Measurements from ENCODE around the gene PSMD2.

The PSMD2 gene

GRCh38 chr3:184341925-184342324 lies 42.9 kb downstream of the PSMD2 start:
- DNase-seq, result no peak

- DNase-seq, result no peak
Measured at GRCh38 chr3:184343200-184343876, 44.3 kb downstream of the PSMD2 start.

DNA sequence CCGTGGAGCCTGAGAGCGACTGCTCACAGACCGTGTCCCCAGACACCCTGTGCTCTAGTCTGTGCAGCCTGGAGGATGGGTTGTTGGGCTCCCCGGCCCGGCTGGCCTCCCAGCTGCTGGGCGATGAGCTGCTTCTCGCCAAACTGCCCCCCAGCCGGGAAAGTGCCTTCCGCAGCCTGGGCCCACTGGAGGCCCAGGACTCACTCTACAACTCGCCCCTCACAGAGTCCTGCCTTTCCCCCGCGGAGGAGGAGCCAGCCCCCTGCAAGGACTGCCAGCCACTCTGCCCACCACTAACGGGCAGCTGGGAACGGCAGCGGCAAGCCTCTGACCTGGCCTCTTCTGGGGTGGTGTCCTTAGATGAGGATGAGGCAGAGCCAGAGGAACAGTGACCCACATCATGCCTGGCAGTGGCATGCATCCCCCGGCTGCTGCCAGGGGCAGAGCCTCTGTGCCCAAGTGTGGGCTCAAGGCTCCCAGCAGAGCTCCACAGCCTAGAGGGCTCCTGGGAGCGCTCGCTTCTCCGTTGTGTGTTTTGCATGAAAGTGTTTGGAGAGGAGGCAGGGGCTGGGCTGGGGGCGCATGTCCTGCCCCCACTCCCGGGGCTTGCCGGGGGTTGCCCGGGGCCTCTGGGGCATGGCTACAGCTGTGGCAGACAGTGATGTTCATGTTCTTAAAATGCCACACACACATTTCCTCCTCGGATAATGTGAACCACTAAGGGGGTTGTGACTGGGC lies 45.7 kb downstream of the PSMD2 start:
- DNase-seq, result no peak

- peak; percentile 80 for DNase-seq
Measured at GRCh38 chr3:184345317-184346144, 46.5 kb downstream of the PSMD2 start.

- DNase-seq, result no peak
Measured at GRCh38 chr3:184346480-184347190, 47.6 kb downstream of the PSMD2 start.

GRCh38 chr3:184347321-184348056 lies 48.4 kb downstream of the PSMD2 start:
- no peak for DNase-seq

DNA sequence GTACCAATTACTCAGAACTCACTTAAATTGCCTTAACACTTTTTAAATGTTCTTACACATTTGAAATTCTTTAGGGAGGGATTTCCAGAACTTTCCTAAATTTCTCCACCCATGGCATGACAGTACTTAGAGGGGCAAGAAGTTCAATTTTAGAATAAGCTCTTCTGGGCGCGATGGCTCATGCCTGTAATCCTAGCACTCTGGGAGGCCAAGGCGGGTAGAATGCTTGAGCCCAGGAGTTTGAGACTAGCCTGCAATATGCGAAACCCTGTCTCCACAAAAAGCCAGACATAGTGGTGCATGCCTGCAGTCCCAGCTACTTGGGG lies 49.0 kb downstream of the PSMD2 start:
- no peak for DNase-seq

DNA sequence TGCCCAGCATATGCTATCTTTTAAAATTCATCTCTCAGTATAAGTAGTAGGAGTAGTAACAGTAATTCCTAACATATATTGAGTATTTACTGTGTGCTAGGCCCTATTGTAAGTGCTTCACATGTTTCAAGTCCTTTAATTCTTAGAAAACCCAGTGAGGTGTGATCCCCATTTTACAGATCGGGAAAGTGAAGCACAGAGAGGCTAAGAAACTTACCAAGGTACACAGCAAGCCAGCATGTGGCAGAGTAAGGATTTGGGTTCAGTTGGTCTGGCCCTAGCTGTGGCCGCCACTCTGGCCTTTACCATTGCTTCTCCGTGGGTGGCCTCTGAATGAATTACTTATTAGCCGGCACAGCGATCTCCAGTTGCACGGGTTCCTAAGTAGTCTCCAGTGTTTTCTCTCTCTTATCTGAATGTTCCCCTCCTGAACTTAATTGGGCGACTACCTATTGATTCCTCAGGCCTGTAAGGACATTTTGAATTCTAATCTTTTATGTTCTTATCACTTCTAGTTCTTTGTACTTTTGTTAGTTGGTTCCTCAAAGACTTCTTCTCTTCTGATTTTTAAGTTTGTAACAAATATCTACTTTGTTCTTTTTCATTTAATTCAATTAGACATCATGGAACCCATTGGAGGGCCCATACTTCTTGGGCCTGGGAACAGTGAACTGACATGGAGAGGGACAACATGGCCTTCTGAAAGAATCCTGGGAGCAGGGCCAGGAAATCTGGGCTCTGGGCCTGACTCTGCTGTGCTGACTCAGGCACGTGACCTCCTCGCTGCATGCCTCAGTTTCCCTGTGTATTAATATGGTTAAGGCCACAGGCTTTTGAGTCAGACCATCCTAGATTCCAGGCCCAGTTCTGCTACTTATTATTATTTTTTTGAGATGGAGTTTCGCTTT lies 50.8 kb downstream of the PSMD2 start:
- no peak for DNase-seq

GRCh38 chr3:184350618-184351017 lies 51.6 kb downstream of the PSMD2 start:
- DNase-seq, result no peak

GRCh38 chr3:184351511-184352148 lies 52.6 kb downstream of the PSMD2 start:
- no peak for DNase-seq

GRCh38 chr3:184352149-184352785 lies 53.2 kb downstream of the PSMD2 start:
- DNase-seq, result no peak

DNA sequence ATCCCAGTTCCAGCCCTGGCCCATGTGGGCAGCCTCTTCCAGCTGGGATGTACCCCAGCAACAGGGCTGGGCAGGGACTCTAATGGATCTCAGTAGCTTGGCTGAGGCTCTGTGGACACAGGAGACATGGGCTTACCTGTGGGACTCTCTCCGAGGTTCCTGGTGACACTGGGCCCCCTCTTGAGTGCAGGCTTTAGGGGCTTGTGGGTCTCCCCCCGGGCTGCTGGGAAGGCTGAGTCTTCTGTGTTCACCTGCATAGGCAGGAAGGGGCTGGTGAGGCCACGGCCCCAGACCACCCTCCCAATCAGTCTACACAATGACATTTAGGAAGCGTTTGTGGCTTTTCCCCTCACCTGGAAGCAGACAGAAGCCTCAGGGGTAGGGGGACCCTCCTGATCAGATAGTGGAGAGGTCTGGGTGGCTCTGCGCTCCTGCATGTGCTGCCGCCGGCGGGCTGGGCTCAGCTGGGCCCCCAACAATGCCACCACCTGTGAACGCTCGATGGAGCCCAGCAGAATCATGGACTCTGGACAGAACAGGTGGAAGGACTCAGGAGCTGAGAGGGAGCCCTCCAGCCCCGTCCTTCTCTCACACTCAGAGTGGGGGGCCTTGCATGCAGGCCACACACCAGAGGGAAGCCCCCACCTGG lies 54.0 kb downstream of the PSMD2 start:
- DNase-seq, result no peak

DNA sequence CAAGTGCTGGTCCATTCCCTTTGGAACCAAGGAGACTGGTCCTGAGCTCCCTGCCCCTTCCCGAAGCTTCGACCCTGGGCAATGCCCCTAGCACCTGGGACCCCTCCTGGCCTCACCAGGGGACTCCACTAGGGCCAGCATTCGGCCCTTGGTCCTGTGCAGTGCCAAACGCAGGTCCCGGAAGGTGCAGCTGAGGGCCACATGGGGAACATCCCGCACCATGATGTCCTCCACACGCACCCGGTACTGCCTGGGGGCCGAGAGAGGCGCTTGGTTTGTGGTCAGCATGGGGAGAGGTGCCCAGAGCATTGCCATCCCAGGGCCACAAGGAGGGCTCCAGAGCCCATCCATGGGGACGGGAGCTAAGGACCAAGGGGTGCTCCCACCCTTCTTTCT lies 54.5 kb downstream of the PSMD2 start:
- no peak for DNase-seq

DNA sequence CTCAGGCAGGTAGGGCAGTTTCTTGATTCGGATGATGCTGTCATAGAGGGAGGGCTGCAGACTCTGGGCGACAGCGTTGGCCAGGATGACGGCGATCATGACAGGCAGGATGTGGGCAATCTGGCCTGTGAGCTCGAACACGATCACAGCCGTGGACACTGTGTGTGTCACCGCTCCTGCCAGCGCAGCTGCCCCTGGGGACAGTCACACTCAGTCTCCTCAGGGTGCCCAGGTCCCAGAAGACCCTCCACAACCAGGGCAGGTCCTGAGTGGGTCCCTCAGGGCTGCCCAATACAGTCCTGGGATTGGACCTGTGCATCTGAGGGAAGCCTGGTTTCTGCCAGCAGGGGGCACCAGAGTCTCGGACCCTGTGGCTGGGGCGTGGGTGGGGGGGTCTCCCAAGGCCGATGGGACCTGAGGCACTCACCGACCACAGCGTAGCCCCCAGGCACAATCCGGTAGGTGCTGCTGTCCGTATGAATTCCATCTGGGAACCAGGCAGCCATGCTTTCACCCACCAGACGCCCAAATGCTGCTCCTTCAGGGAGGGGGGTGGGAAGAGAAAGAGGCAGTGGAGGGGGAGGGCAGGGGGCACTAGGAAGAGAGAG lies 55.2 kb downstream of the PSMD2 start:
- DNase-seq, result peak; percentile 54

- DNase-seq, result no peak
Measured at GRCh38 chr3:184354754-184355153, 55.7 kb downstream of the PSMD2 start.

DNA sequence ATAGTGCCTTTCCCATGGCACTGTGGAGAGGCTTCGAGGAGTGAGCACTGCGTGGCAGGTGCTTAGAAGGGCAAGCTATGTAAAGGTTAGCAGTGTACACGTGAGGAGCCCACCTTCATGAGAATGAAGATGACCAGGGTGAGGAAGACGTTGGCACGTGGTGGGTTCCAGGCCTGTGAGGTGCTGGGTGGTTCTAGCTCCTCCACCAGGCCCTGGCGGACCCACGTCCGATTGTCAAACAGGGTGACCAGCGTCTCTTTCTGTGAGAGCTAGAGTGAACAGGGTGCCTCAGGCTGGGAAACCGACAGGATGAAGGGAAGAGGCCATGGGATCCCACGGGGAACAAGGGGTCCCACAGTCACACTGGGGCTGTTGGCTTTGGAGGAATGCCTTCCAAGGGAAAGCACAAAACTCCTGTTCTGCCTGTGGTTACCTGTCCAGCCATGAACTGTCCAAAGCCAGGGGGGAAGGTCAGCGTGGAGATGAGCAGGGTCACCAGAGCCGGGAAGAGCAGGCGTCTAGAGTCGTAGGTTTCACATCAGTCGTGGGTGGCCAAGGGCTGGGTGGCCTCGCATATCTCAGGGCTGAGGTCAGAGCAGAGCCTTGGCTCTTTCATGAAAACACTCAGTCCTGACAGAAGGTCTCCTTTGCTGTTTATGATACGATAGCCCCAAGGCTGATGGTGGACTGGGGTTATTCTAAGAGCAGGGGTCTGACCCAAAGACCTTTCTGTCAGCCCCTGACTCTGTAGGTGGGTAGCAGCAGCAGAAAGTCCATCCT lies 56.4 kb downstream of the PSMD2 start:
- no peak for DNase-seq

- DNase-seq, result no peak
Measured at GRCh38 chr3:184357248-184358123, 58.4 kb downstream of the PSMD2 start.

Measured in suppressor macrophage treated with lipopolysaccharide for 4 hours (primary cell).